Activated T-cell treated with anti-CD3 and anti-CD28 coated beads, Interleukin-2, amount 50 U/mL, for 72 hours (primary cell): Measurements from ENCODE around the gene EVC. TPM values are rescaled to one million over a fixed set of nuclear protein-coding genes. Genes with fewer than 3 reads are reported as not detected.
"Not testable (repeated sequence)": the region's sequence is repeated elsewhere in the genome, so short reads cannot be mapped to it uniquely, and the experiment has no call there.

Experiments used
- ATAC-seq, 2 donors: fragments of 150-1000 bp; cut with Tn5 transposase; replicated peaks in 1 of 2; 2 replicates each; pipeline ENCODE4 v1.10.0; 2021; ENCODE audit warnings: moderate library complexity in 2 of 2, mild to moderate bottlenecking in 1 of 2
- DNase-seq, 2 donors: peaks; one replicate each; pipeline ENCODE4 v3.0.0; 2021 to 2022; ENCODE audit warnings: mixed read lengths in 1 of 2
- H3K27ac Mint-ChIP-seq: one replicate; pipeline ENCODE4 v1.8.0; 2022; ENCODE audit warnings: mild to moderate bottlenecking, moderate library complexity, mixed read lengths
- H3K27me3 Mint-ChIP-seq: one replicate; pipeline ENCODE4 v1.8.0; 2022; ENCODE audit warnings: low read depth, mixed read lengths
- H3K36me3 Mint-ChIP-seq, 2 donors: one replicate each; pipeline ENCODE4 v1.8.0; 2022; ENCODE audit warnings: mixed read lengths in 2 of 2, mild to moderate bottlenecking in 1 of 2; ENCODE audit not compliant: insufficient read depth in 2 of 2
- H3K4me1 Mint-ChIP-seq: one replicate; pipeline ENCODE4 v1.8.0; 2022; ENCODE audit warnings: low read depth, mixed read lengths
- H3K4me3 Mint-ChIP-seq, 2 donors: one replicate each; pipeline ENCODE4 v1.8.0; 2022; ENCODE audit warnings: mild to moderate bottlenecking in 2 of 2, mixed read lengths in 2 of 2, moderate library complexity in 2 of 2
- H3K9me3 Mint-ChIP-seq, 2 donors: one replicate each; pipeline ENCODE4 v1.8.0; 2022; ENCODE audit warnings: mixed read lengths in 2 of 2
- total RNA-seq, 2 donors: library from RNA; stranded (reverse); gene quantifications; one replicate each; pipeline ENCODE4 v1.2.3, GENCODE V29; 2022

The EVC gene
- total RNA-seq, 2 donors from 2014 or later: 0.60 to 3.5 TPM

GRCh38 chr4:5826437-5827107 is 115.6 kb downstream of the EVC start:
- Mint-ChIP-seq H3K36me3 (no peaks in the 10 kb centered on the region), H3K27ac (no peak overlapping the region), H3K4me3 (no peak overlapping the region), H3K9me3 (no peaks in the 10 kb centered on the region), H3K27me3 (no peaks in the 10 kb centered on the region), H3K4me1 (peaks cover 11% of the 10 kb centered on the region)
- ATAC-seq (no peak), DNase-seq (no peak)

- H3K4me3 Mint-ChIP-seq: no peak overlapping the region
- no peak for ATAC-seq
- no peaks in the 10 kb centered on the region for H3K27me3 Mint-ChIP-seq
- H3K36me3 Mint-ChIP-seq: no peaks in the 10 kb centered on the region
- peaks cover 11% of the 10 kb centered on the region for H3K4me1 Mint-ChIP-seq
- H3K9me3 Mint-ChIP-seq: no peaks in the 10 kb centered on the region
- no peak overlapping the region for H3K27ac Mint-ChIP-seq
- DNase-seq: no peak
Measured at GRCh38 chr4:5827108-5828004, 116.4 kb downstream of the EVC start.

GRCh38 chr4:5828005-5828391 is 117.0 kb downstream of the EVC start:
- Mint-ChIP-seq H3K27ac (no peak overlapping the region), H3K4me1 (peaks cover 11% of the 10 kb centered on the region), H3K9me3 (no peaks in the 10 kb centered on the region), H3K36me3 (no peaks in the 10 kb centered on the region), H3K27me3 (no peaks in the 10 kb centered on the region), H3K4me3 (no peak overlapping the region)
- ATAC-seq (no peak), DNase-seq (no peak)

GRCh38 chr4:5836943-5837342 is 125.9 kb downstream of the EVC start:
- Mint-ChIP-seq H3K4me3 (no peak overlapping the region), H3K36me3 (no peaks in the 10 kb centered on the region)

GRCh38 chr4:5837483-5837882 is 126.5 kb downstream of the EVC start:
- not testable (repeated sequence) for H3K36me3 Mint-ChIP-seq, DNase-seq, H3K27ac Mint-ChIP-seq, H3K9me3 Mint-ChIP-seq, H3K4me3 Mint-ChIP-seq, H3K27me3 Mint-ChIP-seq, ATAC-seq, H3K4me1 Mint-ChIP-seq

More at GRCh38 chr4:5836943-5837342, 125.9 kb downstream of the EVC start:
- no peaks in the 10 kb centered on the region for H3K4me1 Mint-ChIP-seq
- H3K27ac Mint-ChIP-seq: no peak overlapping the region
- no peaks in the 10 kb centered on the region for H3K27me3 Mint-ChIP-seq
- no peak for DNase-seq
- no peaks in the 10 kb centered on the region for H3K9me3 Mint-ChIP-seq
- no peak for ATAC-seq

- H3K27ac Mint-ChIP-seq: no peak overlapping the region
- no peaks in the 10 kb centered on the region for H3K27me3 Mint-ChIP-seq
- H3K4me3 Mint-ChIP-seq: no peak overlapping the region
- H3K4me1 Mint-ChIP-seq: no peaks in the 10 kb centered on the region
- ATAC-seq: no peak
- DNase-seq: no peak
- H3K36me3 Mint-ChIP-seq: no peaks in the 10 kb centered on the region
- H3K9me3 Mint-ChIP-seq: no peaks in the 10 kb centered on the region
Measured at GRCh38 chr4:5839332-5839731, 128.3 kb downstream of the EVC start.

GRCh38 chr4:5839751-5840674 is 129.0 kb downstream of the EVC start:
- Mint-ChIP-seq H3K4me3 (no peak overlapping the region), H3K27ac (no peak overlapping the region), H3K4me1 (no peaks in the 10 kb centered on the region), H3K9me3 (no peaks in the 10 kb centered on the region), H3K27me3 (no peaks in the 10 kb centered on the region), H3K36me3 (no peaks in the 10 kb centered on the region)
- no peak for DNase-seq
- ATAC-seq: no peak

GRCh38 chr4:5842456-5842855 is 131.5 kb downstream of the EVC start:
- H3K36me3 Mint-ChIP-seq: no peaks in the 10 kb centered on the region
- H3K4me3 Mint-ChIP-seq: no peak overlapping the region
- H3K27me3 Mint-ChIP-seq: no peaks in the 10 kb centered on the region
- no peaks in the 10 kb centered on the region for H3K9me3 Mint-ChIP-seq
- no peaks in the 10 kb centered on the region for H3K4me1 Mint-ChIP-seq
- no peak for DNase-seq
- ATAC-seq: no peak
- H3K27ac Mint-ChIP-seq: no peak overlapping the region

- H3K27me3 Mint-ChIP-seq: no peaks in the 10 kb centered on the region
- H3K4me1 Mint-ChIP-seq: no peaks in the 10 kb centered on the region
- DNase-seq (no peak), ATAC-seq (no peak)
- no peaks in the 10 kb centered on the region for H3K9me3 Mint-ChIP-seq
- no peak overlapping the region for H3K4me3 Mint-ChIP-seq
- H3K36me3 Mint-ChIP-seq: no peaks in the 10 kb centered on the region
- H3K27ac Mint-ChIP-seq: no peak overlapping the region
Measured at GRCh38 chr4:5843573-5844530, 132.9 kb downstream of the EVC start.

- no peak overlapping the region for H3K4me3 Mint-ChIP-seq
- H3K27me3 Mint-ChIP-seq: no peaks in the 10 kb centered on the region
- H3K36me3 Mint-ChIP-seq: no peaks in the 10 kb centered on the region
- no peaks in the 10 kb centered on the region for H3K9me3 Mint-ChIP-seq
- no peak for DNase-seq
- H3K27ac Mint-ChIP-seq: no peak overlapping the region
- no peak for ATAC-seq
- H3K4me1 Mint-ChIP-seq: no peaks in the 10 kb centered on the region
Measured at GRCh38 chr4:5845035-5845905, 134.3 kb downstream of the EVC start.

GRCh38 chr4:5851637-5852301 is 140.8 kb downstream of the EVC start:
- ATAC-seq (no peak), DNase-seq (no peak)
- Mint-ChIP-seq H3K9me3 (no peaks in the 10 kb centered on the region), H3K27me3 (peaks cover 8% of the 10 kb centered on the region), H3K4me3 (no peak overlapping the region), H3K27ac (no peak overlapping the region), H3K36me3 (no peaks in the 10 kb centered on the region), H3K4me1 (no peaks in the 10 kb centered on the region)
